Measurements from ENCODE around the gene SNAPC2.

The SNAPC2 gene

GRCh38 chr19:7971553-7972520 is 51.7 kb downstream of the SNAPC2 start:
- DNase-seq, result no peak

All from hippocampal formation (tissue), 2 donors.